ENCODE results near the gene CLEC4F. TPM values are rescaled to one million over a fixed set of nuclear protein-coding genes. Genes with fewer than 3 reads are reported as not detected.

The CLEC4F gene
- total and polyA plus RNA-seq, 2 donors (not counting 1 experiment from before 2014, with no cell fraction given): not detected

- H3K36me3 ChIP-seq (replicated peaks in 1 of 2; ENCODE audit: control extremely low read depth in 1 of 2, control insufficient read depth in 1 of 2, extremely low read depth in 1 of 2, insufficient read depth in 2 of 2, low read length in 1 of 2): no peaks in the 10 kb centered on the region
- H2AFZ ChIP-seq (ENCODE audit: insufficient read depth, low read depth, low read length, poor library complexity, severe bottlenecking): no peak overlapping the region
- H4K20me1 ChIP-seq (ENCODE audit: control insufficient read depth, insufficient read depth, low read length, poor library complexity, severe bottlenecking): no peaks in the 10 kb centered on the region
- no peak overlapping the region for H3K4me3 ChIP-seq (ENCODE audit: control extremely low read depth in 1 of 5, extremely low read depth in 1 of 5, insufficient read depth in 1 of 5, low read depth in 2 of 5, low read length in 4 of 5)
- CTCF ChIA-PET: interaction anchor here (1.6 kb wide), 1 partner anchor 12 kb away, joined by 6 read pairs; the partner anchor contains the start of gene ADD2
- Mint-ChIP-seq H3K27ac (peak overlapping the region; percentile 24), H3K4me3 (no peak overlapping the region), H3K27me3 (peaks cover 44% of the 10 kb centered on the region), H3K4me1 (no peaks in the 10 kb centered on the region), H3K9me3 (ENCODE audit: insufficient read depth) (no peaks in the 10 kb centered on the region)
- intact Hi-C loops (cut with micrococcal nuclease): no loop called here
- 93% methylated on average over 8 of the region's 8 CpGs for WGBS (ENCODE audit: insufficient coverage)
- ATAC-seq (ENCODE audit: low read depth): no peak
- H3K27ac ChIP-seq (ENCODE audit: low read length in 2 of 2): no peak overlapping the region
- no peak overlapping the region for H3K4me2 ChIP-seq (replicated peaks; ENCODE audit: low read depth, low read length, poor library complexity, severe bottlenecking)
- H3K9me3 ChIP-seq (ENCODE audit: control extremely low read depth in 1 of 3, control insufficient read depth in 2 of 3, insufficient read depth in 1 of 3, low read length in 2 of 3): no peaks in the 10 kb centered on the region
- H3K9ac ChIP-seq (ENCODE audit: low read length): no peak overlapping the region
- H3K79me2 ChIP-seq (ENCODE audit: control insufficient read depth, insufficient read depth, low read length): no peaks in the 10 kb centered on the region
- TF ChIP-seq CTCF (IDR thresholded peaks at IDR 0.05): no peak
- TF ChIP-seq EZH2 (IDR thresholded peaks at IDR 0.05; ENCODE audit: borderline replicate concordance, insufficient read depth, low read depth, low read length, poor library complexity, severe bottlenecking): no peak
- DNase-seq: no peak
- no peaks in the 10 kb centered on the region for H3K4me1 ChIP-seq (ENCODE audit: control insufficient read depth in 2 of 2, insufficient read depth in 2 of 2, low read length in 2 of 2)
- H3K27me3 ChIP-seq (replicated peaks in 1 of 4; ENCODE audit: control extremely low read depth in 1 of 4, control insufficient read depth in 3 of 4, insufficient read depth in 4 of 4, low read length in 3 of 4): peaks cover 0 to 15% (median 9%) of the 10 kb centered on the region in 4 experiments
- POLR2A ChIA-PET: no interaction called here
Observed at GRCh38 chr2:70779911-70780545, 40.4 kb downstream of the CLEC4F start.

- no peaks in the 10 kb centered on the region for H3K4me1 ChIP-seq (ENCODE audit: control insufficient read depth in 2 of 2, insufficient read depth in 2 of 2, low read length in 2 of 2)
- no peaks in the 10 kb centered on the region for H4K20me1 ChIP-seq (ENCODE audit: control insufficient read depth, insufficient read depth, low read length, poor library complexity, severe bottlenecking)
- peaks cover 48% of the 10 kb centered on the region for H3K27me3 Mint-ChIP-seq
- POLR2A ChIA-PET: no interaction called here
- no peak overlapping the region for H3K9ac ChIP-seq (ENCODE audit: low read length)
- CTCF ChIA-PET: interaction anchor here (1.6 kb wide), 1 partner anchor 11 kb away, joined by 6 read pairs; the partner anchor contains the start of gene ADD2
- no peak for ATAC-seq (ENCODE audit: low read depth)
- H3K9me3 ChIP-seq (ENCODE audit: control extremely low read depth in 1 of 3, control insufficient read depth in 2 of 3, insufficient read depth in 1 of 3, low read length in 2 of 3): no peaks in the 10 kb centered on the region
- H2AFZ ChIP-seq (ENCODE audit: insufficient read depth, low read depth, low read length, poor library complexity, severe bottlenecking): no peak overlapping the region
- H3K27ac Mint-ChIP-seq: no peak overlapping the region
- intact Hi-C loops (cut with micrococcal nuclease): no loop called here
- TF ChIP-seq EZH2 (IDR thresholded peaks at IDR 0.05; ENCODE audit: borderline replicate concordance, insufficient read depth, low read depth, low read length, poor library complexity, severe bottlenecking) (no peak), CTCF (IDR thresholded peaks at IDR 0.05) (no peak)
- H3K27ac ChIP-seq (ENCODE audit: low read length in 2 of 2): no peak overlapping the region
- H3K9me3 Mint-ChIP-seq (ENCODE audit: insufficient read depth): no peaks in the 10 kb centered on the region
- 91% methylated on average over 1 of the region's 3 CpGs for WGBS (ENCODE audit: insufficient coverage)
- H3K4me1 Mint-ChIP-seq: no peaks in the 10 kb centered on the region
- H3K79me2 ChIP-seq (ENCODE audit: control insufficient read depth, insufficient read depth, low read length): no peaks in the 10 kb centered on the region
- H3K27me3 ChIP-seq (replicated peaks in 1 of 4; ENCODE audit: control extremely low read depth in 1 of 4, control insufficient read depth in 3 of 4, insufficient read depth in 4 of 4, low read length in 3 of 4): peaks cover 0 to 20% (median 9%) of the 10 kb centered on the region in 4 experiments
- no peak for DNase-seq
- H3K4me3 ChIP-seq (ENCODE audit: control extremely low read depth in 1 of 5, extremely low read depth in 1 of 5, insufficient read depth in 1 of 5, low read depth in 2 of 5, low read length in 4 of 5): no peak overlapping the region
- no peak overlapping the region for H3K4me3 Mint-ChIP-seq
- H3K36me3 ChIP-seq (replicated peaks in 1 of 2; ENCODE audit: control extremely low read depth in 1 of 2, control insufficient read depth in 1 of 2, extremely low read depth in 1 of 2, insufficient read depth in 2 of 2, low read length in 1 of 2): no peaks in the 10 kb centered on the region
- no peak overlapping the region for H3K4me2 ChIP-seq (replicated peaks; ENCODE audit: low read depth, low read length, poor library complexity, severe bottlenecking)
Observed at GRCh38 chr2:70779491-70779890, 40.9 kb downstream of the CLEC4F start.

Data from B cell (primary cell).